GM12878 (cell line): ENCODE measurements around the gene GRK7. TPM values are rescaled to one million over a fixed set of nuclear protein-coding genes. Genes with fewer than 3 reads are reported as not detected.

Experiments used
- ATAC-seq: fragments of 200-7000 bp; cut with Tn5 transposase; 3 replicates; pipeline ENCODE4 v1.9.1; 2020; ENCODE audit warnings: mild to moderate bottlenecking, moderate library complexity
- BruUV-seq: library from RNA; stranded (reverse); fragments of 400-500 nt; replicated peaks from 2 replicates; lab custom pipeline; 2021; lab: Mats Ljungman, UMichigan
- CTCF ChIA-PET: fragments of 300-600 bp; sonication (Branson Sonifier 250); formaldehyde crosslinking; extraction: SDS; loops from one replicate; lab custom pipeline; 2021; ENCODE audit warnings: inconsistent platforms; lab: Yijun Ruan, JAX
- POLR2A ChIA-PET: fragments of 350-600 bp; formaldehyde crosslinking; extraction: SDS; loops from one replicate; lab custom pipeline; 2021; ENCODE audit warnings: inconsistent platforms; lab: Charles Lee
- RAD21 ChIA-PET: fragments of 300-600 bp; sonication (Branson Sonifier 250); formaldehyde crosslinking; loops from one replicate; lab custom pipeline; 2023; ENCODE audit warnings: antibody characterized with exemption; ENCODE audit not compliant: unreplicated experiment; lab: Charles Lee
- SMC1A ChIA-PET: fragments of 300-600 bp; sonication (Branson Sonifier 250); formaldehyde crosslinking; loops from one replicate; lab custom pipeline; 2023; ENCODE audit not compliant: unreplicated experiment, uncharacterized antibody; lab: Charles Lee
- DNase-seq: peaks from one replicate; pipeline ENCODE4 v3.0.0-alpha.2; 2011; ENCODE audit warnings: low read depth, low spot score
- FAIRE-seq: peaks from 3 replicates; lab custom pipeline; 2011; peaks lifted over from hg19 to GRCh38; lab: Jason Lieb, UNC
- H2AFZ ChIP-seq: 2 replicates; pipeline ENCODE4 v1.6.0; 2011; ENCODE audit warnings: low read depth, low read length, control low read depth; ENCODE audit not compliant: control insufficient read depth
- H3K27ac ChIP-seq: 2 replicates; pipeline ENCODE4 v1.5.1; 2011; ENCODE audit warnings: control low read depth; ENCODE audit not compliant: control insufficient read depth, insufficient read depth
- H3K27me3 ChIP-seq, 2 experiments: replicated peaks in 1 of 2; 2 replicates each; pipeline versions ENCODE4 v1.6.0 to v1.6.1; 2011; ENCODE audit warnings: low read length in 1 of 2; ENCODE audit not compliant: control insufficient read depth in 2 of 2, insufficient read depth in 2 of 2
- H3K36me3 ChIP-seq, 2 experiments: 2 replicates each; pipeline ENCODE4 v1.5.1; 2011; ENCODE audit warnings: low read length in 1 of 2; ENCODE audit not compliant: control insufficient read depth in 2 of 2, insufficient read depth in 2 of 2
- H3K4me1 ChIP-seq: 2 replicates; pipeline ENCODE4 v1.6.1; 2011; ENCODE audit warnings: mild to moderate bottlenecking, low read length, moderate library complexity, mixed read lengths; ENCODE audit not compliant: control insufficient read depth, insufficient read depth
- H3K4me2 ChIP-seq: 2 replicates; pipeline ENCODE4 v1.6.0; 2011; ENCODE audit warnings: control low read depth; ENCODE audit not compliant: control insufficient read depth, insufficient read depth
- H3K4me3 ChIP-seq: fragments of 200-600 bp; sonication (generic); 2 replicates; pipeline ENCODE4 v1.5.1; 2016
- H3K79me2 ChIP-seq: 2 replicates; pipeline ENCODE4 v1.6.0; 2011; ENCODE audit warnings: low read length; ENCODE audit not compliant: control insufficient read depth, insufficient read depth
- H3K9ac ChIP-seq: 2 replicates; pipeline ENCODE4 v1.8.0; 2011; ENCODE audit warnings: low read length, control low read depth, mixed read lengths; ENCODE audit not compliant: control insufficient read depth, insufficient read depth
- H3K9me3 ChIP-seq: replicated peaks from 3 replicates; pipeline ENCODE4 v1.5.1; 2011; ENCODE audit warnings: mild to moderate bottlenecking, low read length; ENCODE audit not compliant: control insufficient read depth, insufficient read depth
- H4K20me1 ChIP-seq: 2 replicates; pipeline ENCODE4 v1.6.0; 2011; ENCODE audit not compliant: control insufficient read depth, insufficient read depth
- CBFB ChIP-seq: IDR thresholded peaks from 2 replicates; pipeline ENCODE4 v1.6.1; 2016; ENCODE audit warnings: antibody characterized with exemption, low read depth
- EZH2 ChIP-seq: IDR thresholded peaks from 2 replicates; pipeline ENCODE4 v1.6.1; 2012; ENCODE audit warnings: low read depth, mild to moderate bottlenecking, control low read depth, inconsistent platforms, low read length, borderline replicate concordance; ENCODE audit not compliant: control insufficient read depth
- MEF2A ChIP-seq: IDR thresholded peaks from 2 replicates; pipeline ENCODE4 v1.6.1; 2011; ENCODE audit warnings: low read depth, mild to moderate bottlenecking, low read length, moderate library complexity; ENCODE audit not compliant: insufficient read depth
- SKIL ChIP-seq: fragments of 450-650 bp; IDR thresholded peaks from 2 replicates; pipeline ENCODE4 v1.6.1; 2017; ENCODE audit warnings: mild to moderate bottlenecking, low read depth, inconsistent platforms; ENCODE audit not compliant: poor library complexity, severe bottlenecking
- TBL1XR1 ChIP-seq: IDR thresholded peaks from 2 replicates; pipeline ENCODE4 v1.6.1; 2012; ENCODE audit warnings: low read depth, low read length, improper control_type of control experiment
- TCF12 ChIP-seq: IDR thresholded peaks from 2 replicates; pipeline ENCODE4 v1.6.1; 2011; ENCODE audit warnings: low read depth, mild to moderate bottlenecking, low read length
- TCF7 ChIP-seq: IDR thresholded peaks from 2 replicates; pipeline ENCODE4 v1.6.1; 2014; ENCODE audit warnings: antibody characterized with exemption, borderline replicate concordance
- ZNF274 ChIP-seq: IDR thresholded peaks from one replicate; pipeline ENCODE4 v1.8.0; 2011; ENCODE audit not compliant: insufficient read length, insufficient read depth
- ZNF592 ChIP-seq: fragments of 450-650 bp; IDR thresholded peaks from 2 replicates; pipeline ENCODE4 v1.6.1; 2017; ENCODE audit warnings: mild to moderate bottlenecking, moderate library complexity
- WGBS: methylation state at CpG from one replicate; pipeline ENCODE4 v1.1.6; 2016; ENCODE audit warnings: low lambda C conversion rate; ENCODE audit not compliant: insufficient replicate concordance, insufficient coverage; ENCODE audit errors: missing lambda C conversion rate; 5-methylcytosine and 5-hydroxymethylcytosine counted together
- in situ Hi-C: fragments of 300-500 bp; cut with MboI; formaldehyde crosslinking; loops from 9 replicates; pipeline ENCODE4 v1.14.3; 2018; ENCODE audit warnings: mixed read lengths
- intact Hi-C: fragments of 100-400 bp; cut with micrococcal nuclease; formaldehyde crosslinking; loops from one replicate; pipeline ENCODE4 v1.14.2; 2022; ENCODE audit not compliant: unreplicated experiment
- polyA plus RNA-seq, 11 experiments: library from polyadenylated mRNA; depleted of rRNA in 4 of 11; unstranded in 6 of 11; stranded (reverse) in 5 of 11; fragments of >200 nt; fragmentation: Nextera tagmentation in 4 of 11; fragmentation: Illumina TruSeq in 1 of 11; extraction: Ambion mirVana in 4 of 11; extraction: Trizol in 1 of 11; gene quantifications; 1 replicate in 1 of 11; 2 replicates in 10 of 11; pipeline versions ENCODE4 v1.2.1 to v1.2.3, GENCODE V29; 2011 to 2016; ENCODE audit warnings: inconsistent platforms in 2 of 11, missing spikeins in 2 of 11, low read depth in 1 of 11
- total RNA-seq, 4 experiments: library from RNA; depleted of rRNA in 3 of 4; stranded (reverse); fragments of >200 nt in 3 of 4; fragmentation: Illumina TruSeq in 1 of 4; extraction: Trizol in 1 of 4; gene quantifications; 2 replicates each; pipeline versions ENCODE4 v1.2.1 to v1.2.3, GENCODE V29; 2013 to 2021

The GRK7 gene
- total and polyA plus RNA-seq, 10 of the 15 experiments (the other 5 are each of a cell fraction or from before 2014, with no cell fraction given) = not detected

GRCh38 chr3:141722648-141723047 is 40.6 kb upstream of the GRK7 start:
- Histone ChIP-seq H3K79me2 (no peaks in the 10 kb centered on the region), H3K4me2 (no peak overlapping the region), H2AFZ (no peak overlapping the region), H3K27me3 (peaks cover 0 to 1% of the 10 kb centered on the region in 2 experiments; a peak in 2 of 4 replicates), H3K4me3 (no peak overlapping the region), H3K4me1 (no peaks in the 10 kb centered on the region), H3K27ac (no peak overlapping the region), H3K9ac (no peak overlapping the region), H4K20me1 (no peaks in the 10 kb centered on the region)
- in situ Hi-C loops = no loop called here
- ChIA-PET SMC1A (interaction anchor here (1.1 kb wide), 1 partner anchor 136 kb away, joined by 3 read pairs; no protein-coding TSS in a partner anchor), POLR2A (no interaction called here), CTCF (interaction anchor here (0.6 to 1.1 kb wide), 2 partner anchors 14 to 419 kb away, joined by 3 read pairs; no protein-coding TSS in a partner anchor), RAD21 (no interaction called here)
- intact Hi-C loops = no loop called here
- DNase-seq (no peak), ATAC-seq (no peak), FAIRE-seq (no peak)
- no TSS peak for BruUV-seq
- WGBS = 23% methylated on average over 2 of the region's 2 CpGs
- TF ChIP-seq TBL1XR1 = no peak
- no peak for TF ChIP-seq TCF7
- no peak for TF ChIP-seq SKIL
- no peak for TF ChIP-seq MEF2A
- TF ChIP-seq CBFB = no peak
- no peak for TF ChIP-seq TCF12
- TF ChIP-seq EZH2 = no peak
- no peak for TF ChIP-seq ZNF274
- no peak for TF ChIP-seq ZNF592
- TF ChIP-seq, all 136 proteins: peak for 0
- Histone ChIP-seq H3K36me3 (no peaks in the 10 kb centered on the region), H3K9me3 (no peaks in the 10 kb centered on the region)
